Ascending aorta (tissue), 2 donors: Measurements from ENCODE around the gene ARMC5. TPM values are rescaled to one million over a fixed set of nuclear protein-coding genes. Genes with fewer than 3 reads are reported as not detected.

ENCODE experiments used
- DNase-seq, 2 donors: peaks; one replicate each; pipeline ENCODE4 v3.0.0-alpha.2; 2019; ENCODE audit warnings: low spot score in 2 of 2
- H3K27ac ChIP-seq, 2 donors: fragments of 200-600 bp; sonication (generic); one replicate each; pipeline ENCODE4 v1.5.1; 2016 to 2017; ENCODE audit warnings: mild to moderate bottlenecking in 1 of 2
- H3K27me3 ChIP-seq: fragments of 200-600 bp; sonication (generic); one replicate; pipeline ENCODE4 v1.5.1; 2017
- H3K36me3 ChIP-seq, 2 donors: fragments of 200-600 bp; sonication (generic); one replicate each; pipeline ENCODE4 v1.5.1; 2016
- H3K4me1 ChIP-seq, 2 donors: fragments of 200-600 bp; sonication (generic); one replicate each; pipeline ENCODE4 v1.5.1; 2016 to 2017; ENCODE audit warnings: mild to moderate bottlenecking in 1 of 2
- H3K4me3 ChIP-seq, 2 donors: fragments of 200-600 bp; sonication (generic); one replicate each; pipeline ENCODE4 v1.5.1; 2016 to 2017; ENCODE audit warnings: mild to moderate bottlenecking in 1 of 2
- H3K9me3 ChIP-seq, 2 donors: fragments of 200-600 bp; sonication (generic); one replicate each; pipeline ENCODE4 v1.5.1; 2016
- intact Hi-C: fragments of 100-400 bp; cut with DNase I; formaldehyde crosslinking; loops from one replicate; pipeline ENCODE4 v1.15.1; 2023
- total RNA-seq: library from RNA; depleted of rRNA; stranded (reverse); fragments of >200 nt; gene quantifications from one replicate; pipeline ENCODE4 v1.1.0, GENCODE V29; 2016
- TF ChIP-seq, protein P1 (sequence below), 3 experiments: fragments of 200-600 bp in 2 of 3; fragments of 450-650 bp in 1 of 3; sonication (generic) in 2 of 3; IDR thresholded peaks; one replicate each; pipeline ENCODE4 v1.5.1; 2016 to 2019; ENCODE audit warnings: antibody characterized with exemption in 3 of 3, mild to moderate bottlenecking in 1 of 3, moderate library complexity in 1 of 3

Gene ARMC5, protein sequence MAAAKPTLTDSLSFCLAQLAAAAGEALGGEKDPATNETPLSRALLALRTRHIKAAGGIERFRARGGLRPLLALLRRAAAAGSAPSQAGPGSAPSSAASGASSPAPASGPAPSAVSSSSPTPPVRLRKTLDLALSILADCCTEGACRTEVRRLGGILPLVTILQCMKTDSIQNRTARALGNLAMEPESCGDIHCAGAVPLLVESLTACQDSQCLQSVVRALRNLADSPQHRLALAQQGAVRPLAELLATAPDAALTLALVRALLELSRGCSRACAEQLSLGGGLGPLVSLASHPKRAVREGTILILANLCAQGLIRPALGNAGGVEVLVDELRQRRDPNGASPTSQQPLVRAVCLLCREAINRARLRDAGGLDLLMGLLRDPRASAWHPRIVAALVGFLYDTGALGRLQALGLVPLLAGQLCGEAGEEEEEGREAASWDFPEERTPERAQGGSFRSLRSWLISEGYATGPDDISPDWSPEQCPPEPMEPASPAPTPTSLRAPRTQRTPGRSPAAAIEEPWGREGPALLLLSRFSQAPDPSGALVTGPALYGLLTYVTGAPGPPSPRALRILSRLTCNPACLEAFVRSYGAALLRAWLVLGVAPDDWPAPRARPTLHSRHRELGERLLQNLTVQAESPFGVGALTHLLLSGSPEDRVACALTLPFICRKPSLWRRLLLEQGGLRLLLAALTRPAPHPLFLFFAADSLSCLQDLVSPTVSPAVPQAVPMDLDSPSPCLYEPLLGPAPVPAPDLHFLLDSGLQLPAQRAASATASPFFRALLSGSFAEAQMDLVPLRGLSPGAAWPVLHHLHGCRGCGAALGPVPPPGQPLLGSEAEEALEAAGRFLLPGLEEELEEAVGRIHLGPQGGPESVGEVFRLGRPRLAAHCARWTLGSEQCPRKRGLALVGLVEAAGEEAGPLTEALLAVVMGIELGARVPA
- total RNA-seq, result 10.0 TPM

DNA sequence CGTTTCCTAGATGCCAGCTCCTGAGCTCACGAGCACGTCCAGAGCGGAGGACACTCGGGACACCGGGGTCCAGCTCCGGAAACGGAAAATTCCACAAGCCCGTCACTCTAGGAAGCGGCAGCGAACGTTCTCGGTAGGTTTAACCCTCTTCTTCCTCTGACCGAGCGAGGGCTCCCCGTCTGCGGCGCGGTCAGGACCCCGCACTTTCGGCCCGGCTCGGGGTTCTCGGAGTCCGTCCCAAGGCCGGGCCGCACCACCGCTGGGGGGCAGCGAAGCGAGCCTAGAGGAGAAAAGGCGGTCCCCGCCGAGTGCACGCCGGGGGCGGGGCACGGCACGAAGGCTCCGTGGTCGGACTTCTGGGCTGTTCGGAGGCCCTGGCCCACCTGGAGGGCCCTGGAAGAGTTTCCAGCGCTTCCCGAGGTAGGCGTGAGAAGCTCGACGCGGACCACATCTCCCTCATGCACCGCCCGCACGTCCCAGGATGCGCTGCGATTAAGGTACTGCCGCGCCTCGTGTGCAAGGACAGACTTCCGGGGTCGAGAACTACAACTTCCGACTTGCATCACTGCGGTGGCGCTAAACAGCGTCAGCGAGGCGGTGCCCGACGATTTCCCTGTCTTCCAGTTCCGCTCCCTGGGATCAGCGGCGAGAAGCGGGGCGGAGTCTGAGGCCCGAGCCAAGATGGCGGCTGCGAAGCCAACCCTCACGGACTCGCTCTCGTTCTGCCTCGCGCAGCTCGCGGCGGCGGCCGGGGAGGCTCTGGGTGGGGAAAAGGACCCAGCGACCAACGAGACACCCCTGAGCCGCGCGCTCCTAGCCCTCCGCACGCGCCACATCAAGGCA is at the start of gene ARMC5:
ARMC5 (plus strand) TSS at position 658 of the 843 bp plus-strand sequence; CDS start at position 682, 24 bp downstream.
- peaks cover 20 to 47% of the 10 kb centered on the region in 2 donors for H3K4me1 ChIP-seq
- no peaks in the 10 kb centered on the region for H3K27me3 ChIP-seq
- peaks cover 13 to 19% of the 10 kb centered on the region in 2 donors for H3K36me3 ChIP-seq
- intact Hi-C loops, result loop anchor here (1.0 to 10.0 kb wide), 8 partner anchors 16 to 1654 kb away; partner anchors contain the start of genes FBRS, KAT8, MAZ and RUSF1
- peak within 1 kb of the TSS; percentile 99 to 100 for H3K27ac ChIP-seq
- DNase-seq, result peak; percentile 86 to 98
- no peaks in the 10 kb centered on the region for H3K9me3 ChIP-seq
- H3K4me3 ChIP-seq, result peak within 1 kb of the TSS; percentile 75 to 84
- TF ChIP-seq, protein P1, sequence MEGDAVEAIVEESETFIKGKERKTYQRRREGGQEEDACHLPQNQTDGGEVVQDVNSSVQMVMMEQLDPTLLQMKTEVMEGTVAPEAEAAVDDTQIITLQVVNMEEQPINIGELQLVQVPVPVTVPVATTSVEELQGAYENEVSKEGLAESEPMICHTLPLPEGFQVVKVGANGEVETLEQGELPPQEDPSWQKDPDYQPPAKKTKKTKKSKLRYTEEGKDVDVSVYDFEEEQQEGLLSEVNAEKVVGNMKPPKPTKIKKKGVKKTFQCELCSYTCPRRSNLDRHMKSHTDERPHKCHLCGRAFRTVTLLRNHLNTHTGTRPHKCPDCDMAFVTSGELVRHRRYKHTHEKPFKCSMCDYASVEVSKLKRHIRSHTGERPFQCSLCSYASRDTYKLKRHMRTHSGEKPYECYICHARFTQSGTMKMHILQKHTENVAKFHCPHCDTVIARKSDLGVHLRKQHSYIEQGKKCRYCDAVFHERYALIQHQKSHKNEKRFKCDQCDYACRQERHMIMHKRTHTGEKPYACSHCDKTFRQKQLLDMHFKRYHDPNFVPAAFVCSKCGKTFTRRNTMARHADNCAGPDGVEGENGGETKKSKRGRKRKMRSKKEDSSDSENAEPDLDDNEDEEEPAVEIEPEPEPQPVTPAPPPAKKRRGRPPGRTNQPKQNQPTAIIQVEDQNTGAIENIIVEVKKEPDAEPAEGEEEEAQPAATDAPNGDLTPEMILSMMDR (IDR thresholded peaks at IDR 0.05), result peak; percentile 55 to 67 (median 64)

DNA sequence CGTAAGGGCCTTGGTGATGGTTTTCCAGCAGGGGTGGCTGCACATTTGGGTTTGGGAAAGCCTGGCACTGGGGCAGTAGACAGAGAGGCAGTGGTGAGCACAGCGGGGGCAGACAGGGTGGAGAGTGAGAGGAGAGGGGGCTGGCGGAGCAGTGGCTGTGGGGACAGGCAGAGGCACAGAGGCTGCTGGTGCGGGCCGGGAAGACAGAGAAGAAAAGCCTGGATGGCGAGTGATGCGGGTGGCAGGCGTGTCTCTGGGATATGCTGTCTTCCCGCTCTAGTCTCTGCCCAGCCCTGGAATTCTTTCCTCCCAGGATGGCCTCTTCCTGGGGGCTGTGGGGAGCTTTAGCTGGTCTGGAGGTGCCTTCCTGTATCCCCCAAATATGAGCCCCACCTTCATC is 49.2 kb upstream of the ARMC5 start:
- TF ChIP-seq, protein P1 (IDR thresholded peaks at IDR 0.05), result no peak
- Histone ChIP-seq H3K4me1 (no peaks in the 10 kb centered on the region), H3K9me3 (no peaks in the 10 kb centered on the region), H3K27me3 (no peaks in the 10 kb centered on the region), H3K4me3 (no peak overlapping the region), H3K36me3 (no peaks in the 10 kb centered on the region), H3K27ac (no peak overlapping the region)
- DNase-seq, result no peak
- intact Hi-C loops, result no loop called here

DNA sequence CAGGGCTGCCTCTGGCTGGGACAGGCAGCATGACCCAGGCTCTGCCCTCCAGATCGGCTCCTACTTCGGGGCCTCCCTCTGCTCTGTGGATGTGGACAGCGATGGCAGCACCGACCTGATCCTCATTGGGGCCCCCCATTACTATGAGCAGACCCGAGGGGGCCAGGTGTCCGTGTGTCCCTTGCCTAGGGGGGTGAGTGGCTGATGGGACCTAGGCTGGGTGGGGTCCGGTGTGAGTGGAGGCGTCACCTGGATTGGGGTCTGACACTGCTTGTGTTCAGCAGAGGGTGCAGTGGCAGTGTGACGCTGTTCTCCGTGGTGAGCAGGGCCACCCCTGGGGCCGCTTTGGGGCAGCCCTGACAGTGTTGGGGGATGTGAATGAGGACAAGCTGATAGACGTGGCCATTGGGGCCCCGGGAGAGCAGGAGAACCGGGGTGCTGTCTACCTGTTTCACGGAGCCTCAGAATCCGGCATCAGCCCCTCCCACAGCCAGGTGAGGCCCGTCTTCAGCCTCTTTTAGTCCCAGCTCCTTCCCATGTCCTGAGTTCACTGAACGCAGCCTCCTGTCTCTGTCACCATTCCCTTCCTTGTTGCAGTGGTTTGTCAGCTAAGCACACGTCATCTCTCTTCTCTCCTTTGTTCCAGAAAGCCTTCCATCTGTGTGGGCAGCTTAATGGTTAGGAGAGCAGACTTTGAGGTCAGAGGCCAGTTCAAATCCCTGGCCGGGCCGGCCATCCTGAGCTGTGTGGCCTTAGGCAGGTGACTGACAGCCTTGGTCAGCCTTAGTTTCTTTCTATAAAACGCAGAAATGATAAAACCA is 48.1 kb upstream of the ARMC5 start:
- Histone ChIP-seq H3K9me3 (no peaks in the 10 kb centered on the region), H3K4me3 (no peak overlapping the region), H3K27ac (no peak overlapping the region), H3K4me1 (no peaks in the 10 kb centered on the region), H3K27me3 (no peaks in the 10 kb centered on the region), H3K36me3 (no peaks in the 10 kb centered on the region)
- intact Hi-C loops, result no loop called here
- DNase-seq, result no peak
- TF ChIP-seq, protein P1 (IDR thresholded peaks at IDR 0.05), result no peak

DNA sequence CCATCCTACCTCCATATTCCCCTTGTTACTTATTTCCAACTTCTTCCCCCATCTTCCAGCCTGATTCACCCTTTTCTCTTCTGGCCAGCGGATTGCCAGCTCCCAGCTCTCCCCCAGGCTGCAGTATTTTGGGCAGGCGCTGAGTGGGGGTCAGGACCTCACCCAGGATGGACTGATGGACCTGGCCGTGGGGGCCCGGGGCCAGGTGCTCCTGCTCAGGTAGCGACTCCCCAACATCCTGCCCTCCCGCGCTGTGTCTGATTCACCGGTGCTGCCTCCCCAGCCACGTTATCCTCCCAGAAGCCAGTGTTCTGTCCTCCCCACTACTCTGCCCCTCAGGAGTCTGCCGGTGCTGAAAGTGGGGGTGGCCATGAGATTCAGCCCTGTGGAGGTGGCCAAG is 46.6 kb upstream of the ARMC5 start:
- Histone ChIP-seq H3K4me1 (no peaks in the 10 kb centered on the region), H3K36me3 (no peaks in the 10 kb centered on the region), H3K27me3 (no peaks in the 10 kb centered on the region), H3K27ac (no peak overlapping the region), H3K9me3 (no peaks in the 10 kb centered on the region), H3K4me3 (no peak overlapping the region)
- no peak for DNase-seq
- TF ChIP-seq, protein P1 (IDR thresholded peaks at IDR 0.05), result no peak
- intact Hi-C loops, result no loop called here
